A549 (cell line): Measurements from ENCODE around the gene HUNK. TPM values are rescaled to one million over a fixed set of nuclear protein-coding genes. Genes with fewer than 3 reads are reported as not detected.

Experiments used
- ATAC-seq, 2 experiments: fragments of 200-7000 bp in 1 of 2; fragments of >200 bp in 1 of 2; cut with Nextera tagmentation in 1 of 2; cut with Tn5 transposase in 1 of 2; 3 replicates each; pipeline versions ENCODE4 v1.8.0 to v1.9.1; 2018 to 2020; ENCODE audit warnings: mild to moderate bottlenecking in 1 of 2, moderate library complexity in 1 of 2
- CTCF ChIA-PET: fragments of 300-600 bp; sonication (Branson Sonifier 250); formaldehyde crosslinking; extraction: SDS; loops from one replicate; lab custom pipeline; 2021; ENCODE audit warnings: antibody characterized with exemption, inconsistent platforms; lab: Yijun Ruan, JAX
- POLR2A ChIA-PET: fragments of 350-600 bp; formaldehyde crosslinking; extraction: SDS; loops from one replicate; lab custom pipeline; 2021; ENCODE audit warnings: antibody characterized with exemption, inconsistent platforms; lab: Yijun Ruan, JAX
- DNase-seq, 2 experiments: peaks; one replicate each; pipeline versions ENCODE4 v3.0.0 to v3.0.0-alpha.2; 2011 to 2016; ENCODE audit warnings: low read depth in 1 of 2, low spot score in 1 of 2
- FAIRE-seq: peaks from 2 replicates; lab custom pipeline; 2011; peaks lifted over from hg19 to GRCh38; lab: Jason Lieb, UNC
- H3K27ac ChIP-seq, 2 experiments: fragments of >200 bp; sonication (Bioruptor Twin); formaldehyde crosslinking; 3 replicates each; pipeline ENCODE4 v1.5.1; 2016 to 2017
- H3K4me1 ChIP-seq: fragments of >200 bp; sonication (Bioruptor Twin); formaldehyde crosslinking; 3 replicates; pipeline ENCODE4 v1.6.1; 2016
- H3K4me2 ChIP-seq: fragments of >200 bp; sonication (Bioruptor Twin); formaldehyde crosslinking; 3 replicates; pipeline ENCODE4 v1.6.1; 2016
- H3K4me3 ChIP-seq: fragments of >200 bp; sonication (Bioruptor Twin); formaldehyde crosslinking; 3 replicates; pipeline ENCODE4 v1.5.1; 2016
- H3K9me3 ChIP-seq: fragments of >200 bp; sonication (Bioruptor Twin); formaldehyde crosslinking; 3 replicates; pipeline ENCODE4 v1.6.1; 2016
- BCL3 ChIP-seq: fragments of >200 bp; sonication (Bioruptor Twin); formaldehyde crosslinking; IDR thresholded peaks from 3 replicates; pipeline ENCODE4 v1.6.1; 2016
- CBX8 ChIP-seq: fragments of 200-600 bp; sonication (generic); IDR thresholded peaks from 2 replicates; pipeline ENCODE4 v1.6.1; 2016
- CHD2 ChIP-seq: fragments of 150-350 bp; IDR thresholded peaks from 2 replicates; pipeline ENCODE4 v1.6.1; 2014; ENCODE audit warnings: low read length; ENCODE audit not compliant: partially characterized antibody
- CHD4 ChIP-seq: fragments of 200-600 bp; sonication (generic); IDR thresholded peaks from 2 replicates; pipeline ENCODE4 v1.6.1; 2016; ENCODE audit warnings: antibody characterized with exemption, mild to moderate bottlenecking, borderline replicate concordance
- CTCF ChIP-seq: fragments of >200 bp; sonication (Bioruptor Twin); formaldehyde crosslinking; IDR thresholded peaks from 3 replicates; pipeline ENCODE4 v1.5.1; 2016
- EP300 ChIP-seq, 2 experiments: fragments of >200 bp; sonication (Bioruptor Twin); formaldehyde crosslinking; IDR thresholded peaks; 2 replicates in 1 of 2; 3 replicates in 1 of 2; pipeline ENCODE4 v1.6.1; 2016 to 2017
- HDAC2 ChIP-seq: fragments of 200-600 bp; sonication (generic); IDR thresholded peaks from 2 replicates; pipeline ENCODE4 v1.6.1; 2016
- KDM1A ChIP-seq: fragments of 200-600 bp; sonication (generic); IDR thresholded peaks from 2 replicates; pipeline ENCODE4 v1.6.1; 2016; ENCODE audit warnings: low read depth, mild to moderate bottlenecking
- NPAS2 ChIP-seq: fragments of 250-450 bp; sonication (Bioruptor Pico); IDR thresholded peaks from 2 replicates; pipeline ENCODE4 v1.8.0; 2022; ENCODE audit warnings: mild to moderate bottlenecking, moderate library complexity, borderline replicate concordance
- NR3C1 ChIP-seq: fragments of >200 bp; sonication (Bioruptor Twin); formaldehyde crosslinking; IDR thresholded peaks from 3 replicates; pipeline ENCODE4 v1.6.1; 2017
- PHF8 ChIP-seq: fragments of 200-600 bp; sonication (generic); IDR thresholded peaks from 2 replicates; pipeline ENCODE4 v1.6.1; 2016; ENCODE audit warnings: low read depth, mild to moderate bottlenecking, antibody characterized with exemption, moderate library complexity, borderline replicate concordance
- RARB ChIP-seq: fragments of 250-450 bp; sonication (Bioruptor Pico); IDR thresholded peaks from 2 replicates; pipeline ENCODE4 v1.8.0; 2021; ENCODE audit warnings: mild to moderate bottlenecking, moderate library complexity
- RCOR1 ChIP-seq: fragments of 150-350 bp; IDR thresholded peaks from 2 replicates; pipeline ENCODE4 v1.6.1; 2014; ENCODE audit warnings: antibody characterized with exemption, low read length, low read depth
- RFX5 ChIP-seq: fragments of 450-650 bp; IDR thresholded peaks from 2 replicates; pipeline ENCODE4 v1.7.1; 2014; ENCODE audit warnings: antibody characterized with exemption, mild to moderate bottlenecking, moderate library complexity
- RNF2 ChIP-seq: fragments of 200-600 bp; sonication (generic); IDR thresholded peaks from 2 replicates; pipeline ENCODE4 v1.6.1; 2016; ENCODE audit warnings: low read depth, mild to moderate bottlenecking, antibody characterized with exemption, moderate library complexity, borderline replicate concordance
- ZFP36 ChIP-seq: fragments of 450-650 bp; IDR thresholded peaks from 2 replicates; pipeline ENCODE4 v1.6.1; 2014; ENCODE audit warnings: borderline replicate concordance; ENCODE audit not compliant: partially characterized antibody
- ZNF302 ChIP-seq: fragments of 250-450 bp; sonication (Bioruptor Pico); IDR thresholded peaks from 2 replicates; pipeline ENCODE4 v1.9.0; 2021; ENCODE audit warnings: inconsistent platforms, mild to moderate bottlenecking, moderate library complexity
- ZSCAN20 ChIP-seq: fragments of 250-450 bp; sonication (Bioruptor Pico); IDR thresholded peaks from 2 replicates; pipeline ENCODE4 v1.8.0; 2022; ENCODE audit warnings: mild to moderate bottlenecking, moderate library complexity
- WGBS: methylation state at CpG from one replicate; pipeline ENCODE4 v1.1.6; 2017; ENCODE audit errors: missing lambda C conversion rate; 5-methylcytosine and 5-hydroxymethylcytosine counted together
- polyA plus RNA-seq, 4 experiments: library from polyadenylated mRNA; depleted of rRNA in 3 of 4; stranded (reverse); fragments of >200 nt; fragmentation: RNase III in 1 of 4; extraction: RNeasy Plus Mini Kit Qiagen cat#74134 plus additional on column Dnase treatment in 1 of 4; gene quantifications; 2 replicates in 3 of 4; 3 replicates in 1 of 4; pipeline ENCODE4 v1.2.3, GENCODE V29; 2011 to 2017
- TF ChIP-seq, protein P1 (sequence below): IDR thresholded peaks from 2 replicates; pipeline ENCODE4 v1.6.1; 2012; ENCODE audit warnings: low read depth, borderline replicate concordance
- TF ChIP-seq, protein P2 (sequence below): fragments of 150-350 bp; IDR thresholded peaks from 2 replicates; pipeline ENCODE4 v1.6.1; 2014; ENCODE audit warnings: low read depth, mild to moderate bottlenecking, low read length
- TF ChIP-seq, protein P3 (sequence below): fragments of 250-450 bp; sonication (Bioruptor Pico); IDR thresholded peaks from 2 replicates; pipeline ENCODE4 v1.5.0; 2020; ENCODE audit warnings: low read depth, mild to moderate bottlenecking, moderate library complexity
- TF ChIP-seq, protein P4 (sequence below): fragments of >200 bp; sonication (Bioruptor Twin); formaldehyde crosslinking; IDR thresholded peaks from 2 replicates; pipeline ENCODE4 v1.6.1; 2016

The HUNK gene
- polyA plus RNA-seq, 2 of the 4 experiments (the other 2 are of a cell fraction) = 0.44 to 0.52 TPM

DNA sequence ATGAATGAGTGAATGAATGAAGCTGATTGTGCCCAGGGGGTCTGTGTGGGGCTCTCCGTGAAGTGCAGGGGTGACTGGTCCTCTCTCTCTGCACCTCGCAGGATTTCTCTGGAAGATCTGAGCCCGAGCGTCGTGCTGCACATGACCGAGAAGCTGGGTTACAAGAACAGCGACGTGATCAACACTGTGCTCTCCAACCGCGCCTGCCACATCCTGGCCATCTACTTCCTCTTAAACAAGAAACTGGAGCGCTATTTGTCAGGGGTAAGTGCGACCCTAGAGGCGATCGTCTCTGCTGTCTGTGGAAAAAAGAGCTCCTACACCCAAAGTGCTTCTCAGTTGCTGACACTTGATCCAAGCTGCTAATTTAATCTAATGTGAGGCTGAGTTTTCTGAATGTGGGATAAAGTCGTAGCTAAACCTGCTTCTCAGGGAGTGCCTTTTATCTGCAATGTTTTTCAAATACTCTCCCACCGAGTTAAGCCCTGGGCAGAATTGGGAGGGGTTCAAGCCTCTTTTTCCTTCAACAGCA is 101.7 kb downstream of the HUNK start:
- TF ChIP-seq PHF8 (no peak), RCOR1 (no peak), HDAC2 (no peak), NR3C1 (no peak), EP300 (IDR thresholded peaks at IDR 0.05) (no peak), CTCF (no peak), ZFP36 (no peak), KDM1A (no peak)
- TF ChIP-seq, protein P1, sequence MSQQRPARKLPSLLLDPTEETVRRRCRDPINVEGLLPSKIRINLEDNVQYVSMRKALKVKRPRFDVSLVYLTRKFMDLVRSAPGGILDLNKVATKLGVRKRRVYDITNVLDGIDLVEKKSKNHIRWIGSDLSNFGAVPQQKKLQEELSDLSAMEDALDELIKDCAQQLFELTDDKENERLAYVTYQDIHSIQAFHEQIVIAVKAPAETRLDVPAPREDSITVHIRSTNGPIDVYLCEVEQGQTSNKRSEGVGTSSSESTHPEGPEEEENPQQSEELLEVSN = no peak
- TF ChIP-seq, protein P2, sequence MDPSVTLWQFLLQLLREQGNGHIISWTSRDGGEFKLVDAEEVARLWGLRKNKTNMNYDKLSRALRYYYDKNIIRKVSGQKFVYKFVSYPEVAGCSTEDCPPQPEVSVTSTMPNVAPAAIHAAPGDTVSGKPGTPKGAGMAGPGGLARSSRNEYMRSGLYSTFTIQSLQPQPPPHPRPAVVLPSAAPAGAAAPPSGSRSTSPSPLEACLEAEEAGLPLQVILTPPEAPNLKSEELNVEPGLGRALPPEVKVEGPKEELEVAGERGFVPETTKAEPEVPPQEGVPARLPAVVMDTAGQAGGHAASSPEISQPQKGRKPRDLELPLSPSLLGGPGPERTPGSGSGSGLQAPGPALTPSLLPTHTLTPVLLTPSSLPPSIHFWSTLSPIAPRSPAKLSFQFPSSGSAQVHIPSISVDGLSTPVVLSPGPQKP = no peak
- 80% methylated on average over 16 of the region's 16 CpGs for WGBS
- no peak for FAIRE-seq

DNA sequence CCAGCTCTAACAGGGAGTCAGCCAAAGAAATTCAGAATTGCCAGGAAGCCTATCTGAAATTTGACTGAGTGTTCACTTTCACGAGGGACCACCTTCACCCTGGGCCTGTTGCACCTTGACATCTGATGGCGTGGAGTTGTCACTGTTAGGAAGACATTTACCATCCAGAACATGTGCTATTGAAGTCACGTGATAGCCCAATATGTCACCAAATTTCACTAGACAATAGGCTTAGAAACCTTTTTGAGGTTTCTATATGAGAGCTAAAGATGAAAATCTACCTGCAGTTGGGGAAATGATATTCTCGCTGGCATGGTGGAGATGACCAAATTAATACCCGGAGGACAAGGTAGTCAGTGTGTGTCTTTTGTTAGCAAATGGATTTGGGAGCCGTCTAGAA is 102.7 kb downstream of the HUNK start:
- DNase-seq (no peak), FAIRE-seq (no peak), ATAC-seq (no peak)
- H3K4me3 ChIP-seq = no peak overlapping the region
- H3K4me2 ChIP-seq = no peak overlapping the region
- TF ChIP-seq RFX5 = no peak
- TF ChIP-seq RARB (CRISPR knock-in tag) = no peak
- no peak for TF ChIP-seq ZNF302
- no peak for TF ChIP-seq ZSCAN20 (CRISPR knock-in tag)
- no peak for TF ChIP-seq CHD2
- no peak for TF ChIP-seq CTCF
- no peak for TF ChIP-seq KDM1A
- no peak for TF ChIP-seq CHD4
- no peak for TF ChIP-seq NR3C1
- no peak for TF ChIP-seq PHF8
- TF ChIP-seq RNF2 = no peak
- TF ChIP-seq, protein P3, sequence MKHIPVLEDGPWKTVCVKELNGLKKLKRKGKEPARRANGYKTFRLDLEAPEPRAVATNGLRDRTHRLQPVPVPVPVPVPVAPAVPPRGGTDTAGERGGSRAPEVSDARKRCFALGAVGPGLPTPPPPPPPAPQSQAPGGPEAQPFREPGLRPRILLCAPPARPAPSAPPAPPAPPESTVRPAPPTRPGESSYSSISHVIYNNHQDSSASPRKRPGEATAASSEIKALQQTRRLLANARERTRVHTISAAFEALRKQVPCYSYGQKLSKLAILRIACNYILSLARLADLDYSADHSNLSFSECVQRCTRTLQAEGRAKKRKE (CRISPR knock-in tag) = no peak
- TF ChIP-seq, protein P4, sequence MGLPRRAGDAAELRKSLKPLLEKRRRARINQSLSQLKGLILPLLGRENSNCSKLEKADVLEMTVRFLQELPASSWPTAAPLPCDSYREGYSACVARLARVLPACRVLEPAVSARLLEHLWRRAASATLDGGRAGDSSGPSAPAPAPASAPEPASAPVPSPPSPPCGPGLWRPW = no peak
- TF ChIP-seq NPAS2 (CRISPR knock-in tag) = no peak
- no peak for TF ChIP-seq HDAC2
- TF ChIP-seq BCL3 = no peak
- TF ChIP-seq ZFP36 = no peak
- TF ChIP-seq RCOR1 = no peak
- TF ChIP-seq CBX8 = no peak
- H3K9me3 ChIP-seq = no peaks in the 10 kb centered on the region
- H3K4me1 ChIP-seq = no peaks in the 10 kb centered on the region
- no peak overlapping the region for H3K27ac ChIP-seq
- CTCF ChIA-PET = interaction anchor here (1.0 to 1.2 kb wide), 2 partner anchors 9 to 19 kb away, joined by 3 read pairs; no protein-coding TSS in a partner anchor
- 63% methylated on average over 6 of the region's 6 CpGs for WGBS
- POLR2A ChIA-PET = no interaction called here

More for the DNA sequence above, 101.7 kb downstream of the HUNK start:
- Histone ChIP-seq H3K4me2 (no peak overlapping the region), H3K27ac (no peak overlapping the region), H3K4me1 (no peaks in the 10 kb centered on the region), H3K4me3 (no peak overlapping the region), H3K9me3 (no peaks in the 10 kb centered on the region)
- DNase-seq = no peak
- no peak for ATAC-seq
- CTCF ChIA-PET = interaction anchor here (0.6 to 1.0 kb wide), 2 partner anchors 18 to 96 kb away, joined by 3 read pairs; no protein-coding TSS in a partner anchor
- POLR2A ChIA-PET = no interaction called here
